ENCODE measurements around the gene C11orf87. TPM values are rescaled to one million over a fixed set of nuclear protein-coding genes. Genes with fewer than 3 reads are reported as not detected.

Gene C11orf87
- total and polyA plus RNA-seq, 2 of the 8 experiments (the other 6 are each of a cell fraction or from before 2014, with no cell fraction given) = 0.22 to 0.32 TPM

DNA sequence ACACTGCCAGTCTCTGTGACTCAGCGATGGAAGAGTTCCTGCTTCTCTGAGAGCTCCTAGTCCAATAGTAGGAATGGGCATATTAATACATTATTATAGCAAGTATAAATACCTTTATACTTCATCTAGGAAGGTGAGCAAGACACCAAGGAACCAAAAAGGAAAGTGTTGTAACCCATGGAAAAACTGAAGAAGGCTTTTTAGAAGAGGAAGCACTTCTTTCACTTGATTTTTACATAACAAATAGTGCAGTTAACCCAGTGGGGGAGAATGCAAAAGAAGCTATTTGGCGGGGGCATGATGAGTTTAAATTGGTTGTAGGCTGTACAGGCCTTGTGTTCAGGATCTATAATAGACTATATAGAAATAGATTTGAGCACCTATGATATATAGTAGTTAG, 31.2 kb upstream of the C11orf87 start:
- H3K79me1 ChIP-seq (ENCODE audit: low read depth, low read length) = no peaks in the 10 kb centered on the region
- no peak overlapping the region for H3K27ac ChIP-seq (ENCODE audit: low read depth, low read length)
- WGBS, 2 experiments (ENCODE audit: extremely low coverage in 1 of 2, insufficient coverage in 1 of 2, insufficient read length in 1 of 2, insufficient replicate concordance in 2 of 2, low coverage in 1 of 2, low lambda C conversion rate in 2 of 2, missing lambda C conversion rate in 1 of 2) = 36% methylated on average over 2 of the region's 2 CpGs; no CpG with 5 or more reads in 1 of the 2 experiments
- H3K4me1 ChIP-seq (replicated peaks in 1 of 4; ENCODE audit: control insufficient read depth in 3 of 4, insufficient read depth in 4 of 4, low read length in 3 of 4) = peaks cover 1 to 12% (median 9%) of the 10 kb centered on the region in 4 experiments; a peak in 5 of 7 replicates
- no peaks in the 10 kb centered on the region for H4K20me1 ChIP-seq (replicated peaks in 1 of 2; ENCODE audit: control insufficient read depth in 1 of 2, insufficient read depth in 2 of 2, low read length in 2 of 2)
- no peaks in the 10 kb centered on the region for H3K36me3 ChIP-seq (ENCODE audit: control insufficient read depth in 2 of 4, insufficient read depth in 4 of 4, low read length in 3 of 4)
- H2BK20ac ChIP-seq (ENCODE audit: low read length) = no peak overlapping the region
- TF ChIP-seq GTF2F1 (IDR thresholded peaks at IDR 0.05; ENCODE audit: borderline replicate concordance, low read depth, low read length) (no peak), POU5F1 (IDR thresholded peaks at IDR 0.05; ENCODE audit: low read depth, low read length) (peak; percentile 61; the same call in 1 of the 2 replicates), HDAC2 (IDR thresholded peaks at IDR 0.05; ENCODE audit: borderline replicate concordance in 1 of 2, low read depth in 2 of 2, low read length in 2 of 2) (0 out of 4 replicates have a peak, but pooled peaks of 1 of the 2 experiments have one; percentile 39), SP2 (IDR thresholded peaks at IDR 0.05; ENCODE audit: low read length) (no peak), SP1 (IDR thresholded peaks at IDR 0.05; ENCODE audit: low read depth, low read length) (peak; percentile 41; the same call in 1 of the 2 replicates), GABPA (IDR thresholded peaks at IDR 0.05; ENCODE audit: borderline replicate concordance, insufficient read depth, low read length) (no peak)
- TF ChIP-seq, protein P1, sequence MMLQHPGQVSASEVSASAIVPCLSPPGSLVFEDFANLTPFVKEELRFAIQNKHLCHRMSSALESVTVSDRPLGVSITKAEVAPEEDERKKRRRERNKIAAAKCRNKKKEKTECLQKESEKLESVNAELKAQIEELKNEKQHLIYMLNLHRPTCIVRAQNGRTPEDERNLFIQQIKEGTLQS (IDR thresholded peaks at IDR 0.05; ENCODE audit: insufficient read depth, low read depth, low read length) = no peak
- no peaks in the 10 kb centered on the region for H3K27me3 ChIP-seq (replicated peaks in 1 of 4; ENCODE audit: control insufficient read depth in 3 of 4, extremely low read depth in 1 of 4, insufficient read depth in 3 of 4, low read length in 3 of 4)
- no peak overlapping the region for H3K56ac ChIP-seq (replicated peaks; ENCODE audit: insufficient read length, low read depth, low read length)
- POLR2A ChIA-PET (ENCODE audit: partially characterized antibody) = interaction anchor here (0.9 kb wide), 1 partner anchor 9 kb away, joined by 3 read pairs; no protein-coding TSS in a partner anchor
- H2BK12ac ChIP-seq (ENCODE audit: low read depth, low read length) = no peak overlapping the region
- DNase-seq (ENCODE audit: low read depth in 1 of 2, low spot score in 2 of 2) = no peak
- peak overlapping the region; percentile 67 for H4K5ac ChIP-seq (ENCODE audit: insufficient read length, low read depth, low read length)
- H2BK120ac ChIP-seq (replicated peaks; ENCODE audit: low read depth, low read length) = no peak overlapping the region
- no peaks in the 10 kb centered on the region for H3K23me2 ChIP-seq (ENCODE audit: low read depth, low read length)
- H2BK15ac ChIP-seq (ENCODE audit: low read length) = no peak overlapping the region
- H2BK5ac ChIP-seq (ENCODE audit: low read depth, low read length) = no peak overlapping the region; the same call in 1 of the 2 replicates
- H3K4me2 ChIP-seq (ENCODE audit: insufficient read depth in 1 of 2, low read depth in 2 of 2, low read length in 2 of 2) = peak overlapping the region in 1 of 2 experiments; percentile 70; a peak in 2 of 4 replicates
- no peak overlapping the region for H2AFZ ChIP-seq (ENCODE audit: low read length)
- no peak overlapping the region for H3K18ac ChIP-seq (ENCODE audit: extremely low read depth, low read length)
- H3K4me3 ChIP-seq (ENCODE audit: extremely low read depth in 1 of 4, insufficient read depth in 2 of 4, low read depth in 3 of 4, low read length in 4 of 4) = peak overlapping the region in 1 of 4 experiments; percentile 20; a peak in 1 of 8 replicates
- no peak overlapping the region for H3K9ac ChIP-seq (replicated peaks in 1 of 4; ENCODE audit: extremely low read depth in 1 of 4, low read depth in 3 of 4, low read length in 3 of 4)
- H4K91ac ChIP-seq (replicated peaks; ENCODE audit: insufficient read length, low read length) = no peak overlapping the region
- H4K8ac ChIP-seq (ENCODE audit: extremely low read depth, insufficient read depth, low read length) = no peak overlapping the region
- H3K9me3 ChIP-seq (ENCODE audit: insufficient read depth in 2 of 2, low read depth in 1 of 2, low read length in 1 of 2) = peaks cover 0 to 2% of the 10 kb centered on the region in 2 experiments; a peak in 2 of 4 replicates
- H3K23ac ChIP-seq (ENCODE audit: insufficient read length) = no peak overlapping the region
- no peak overlapping the region for H3K14ac ChIP-seq (ENCODE audit: insufficient read length)
- H3K4ac ChIP-seq (replicated peaks; ENCODE audit: insufficient read length, low read depth, low read length) = no peak overlapping the region
- H3K79me2 ChIP-seq (ENCODE audit: control insufficient read depth in 1 of 2, insufficient read depth in 2 of 2, low read length in 2 of 2) = no peaks in the 10 kb centered on the region
- no peak for FAIRE-seq
- CTCF ChIA-PET (ENCODE audit: partially characterized antibody) = interaction anchor here (1.2 kb wide), 1 partner anchor 388 kb away, joined by 3 read pairs; no protein-coding TSS in a partner anchor
- H2AK5ac ChIP-seq (ENCODE audit: low read depth, low read length) = no peak overlapping the region

Measured in H1 (cell line).